HCT116 (cell line): ENCODE measurements around the gene GALNT2. TPM values are rescaled to one million over a fixed set of nuclear protein-coding genes. Genes with fewer than 3 reads are reported as not detected.

Source experiments
- ATAC-seq: fragments of 200-7000 bp; cut with Tn5 transposase; 2 replicates; pipeline ENCODE4 v1.9.1; 2020; ENCODE audit warnings: mild to moderate bottlenecking, moderate library complexity
- BruUV-seq: library from RNA; stranded (reverse); fragments of 400-500 nt; replicated peaks from 2 replicates; lab custom pipeline; 2021; lab: Mats Ljungman, UMichigan
- CTCF ChIA-PET: fragments of 300-600 bp; sonication (Branson Sonifier 250); formaldehyde crosslinking; loops from one replicate; lab custom pipeline; 2021; ENCODE audit warnings: antibody characterized with exemption; lab: Charles Lee
- POLR2A ChIA-PET: fragments of 300-600, 350-600 bp; sonication (Branson Sonifier 250); formaldehyde crosslinking; loops from one replicate; lab custom pipeline; 2021; ENCODE audit warnings: antibody characterized with exemption; lab: Charles Lee
- RAD21 ChIA-PET, 2 experiments: fragments of 300-600 bp; sonication (Branson Sonifier 250); formaldehyde crosslinking; loops; one replicate each; lab custom pipeline; 2023; ENCODE audit warnings: low total read pairs in 2 of 2; ENCODE audit not compliant: uncharacterized antibody in 2 of 2, unreplicated experiment in 2 of 2, low non-redundant PET in 1 of 2; lab: Charles Lee
- DNase-seq: peaks from one replicate; pipeline ENCODE4 v3.0.0-alpha.2; 2010; ENCODE audit warnings: low read depth, low spot score
- H2AFZ ChIP-seq: fragments of 200-600 bp; shearing (Covaris generic), sonication (generic); 2 replicates; pipeline ENCODE4 v1.6.1; 2017; ENCODE audit warnings: low read depth, mixed run types, mixed read lengths, antibody characterized with exemption, low read length; ENCODE audit not compliant: poor library complexity, severe bottlenecking
- H3K27ac ChIP-seq: 2 replicates; pipeline ENCODE4 v1.5.1; 2012; ENCODE audit warnings: low read depth, low read length
- H3K27me3 ChIP-seq: fragments of 200-600 bp; sonication (generic); 2 replicates; pipeline ENCODE4 v1.6.1; 2016; ENCODE audit warnings: mixed run types, low read length, mixed read lengths; ENCODE audit not compliant: insufficient read depth
- H3K36me3 ChIP-seq, 2 experiments: fragments of 200-500 bp in 1 of 2; fragments of 200-600 bp in 1 of 2; sonication (Bioruptor generic) in 1 of 2; sonication (generic) in 1 of 2; 2 replicates each; pipeline versions ENCODE4 v1.5.1 to v1.6.1; 2014 to 2016; ENCODE audit warnings: low read length in 2 of 2, inconsistent platforms in 1 of 2, mixed read lengths in 1 of 2, mixed run types in 1 of 2; ENCODE audit not compliant: insufficient read depth in 2 of 2, control insufficient read depth in 1 of 2
- H3K4me1 ChIP-seq, 2 experiments: fragments of 200-600 bp in 1 of 2; sonication (generic) in 1 of 2; 2 replicates each; pipeline versions ENCODE4 v1.5.1 to v1.6.1; 2012 to 2017; ENCODE audit warnings: low read length in 2 of 2, inconsistent platforms in 1 of 2, mild to moderate bottlenecking in 1 of 2, mixed read lengths in 1 of 2, mixed run types in 1 of 2, moderate library complexity in 1 of 2; ENCODE audit not compliant: insufficient read depth in 2 of 2, control insufficient read depth in 1 of 2
- H3K4me2 ChIP-seq: fragments of 200-600 bp; sonication (generic); 2 replicates; pipeline ENCODE4 v1.6.1; 2017; ENCODE audit warnings: mixed run types, low read length, mixed read lengths
- H3K4me3 ChIP-seq, 2 experiments: fragments of 200-600 bp in 1 of 2; sonication (generic) in 1 of 2; replicated peaks in 1 of 2; 2 replicates each; pipeline ENCODE4 v1.5.1; 2011 to 2016; ENCODE audit warnings: low read length in 2 of 2, control low read depth in 1 of 2, low read depth in 1 of 2, mild to moderate bottlenecking in 1 of 2, mixed read lengths in 1 of 2, mixed run types in 1 of 2
- H3K79me2 ChIP-seq: fragments of 200-600 bp; sonication (generic); 2 replicates; pipeline ENCODE4 v1.6.1; 2017; ENCODE audit warnings: mild to moderate bottlenecking, mixed run types, low read length, moderate library complexity, mixed read lengths; ENCODE audit not compliant: insufficient read depth
- H3K9ac ChIP-seq: fragments of 200-600 bp; sonication (generic); 2 replicates; pipeline ENCODE4 v1.6.1; 2016; ENCODE audit warnings: low read length, mixed read lengths
- H3K9me2 ChIP-seq: fragments of 200-600 bp; sonication (generic), shearing (Covaris generic); 2 replicates; pipeline ENCODE4 v1.6.1; 2017; ENCODE audit warnings: mixed run types, mild to moderate bottlenecking, moderate library complexity; ENCODE audit not compliant: insufficient read depth
- H3K9me3 ChIP-seq, 2 experiments: fragments of 200-500 bp in 1 of 2; fragments of 200-600 bp in 1 of 2; sonication (Bioruptor generic) in 1 of 2; sonication (generic) in 1 of 2; 2 replicates each; pipeline ENCODE4 v1.6.1; 2014 to 2017; ENCODE audit warnings: low read length in 2 of 2, mixed read lengths in 2 of 2, inconsistent platforms in 1 of 2, low read depth in 1 of 2, mild to moderate bottlenecking in 1 of 2, mixed run types in 1 of 2, moderate library complexity in 1 of 2; ENCODE audit not compliant: control insufficient read depth in 1 of 2, insufficient read depth in 1 of 2
- H4K20me1 ChIP-seq: fragments of 200-600 bp; sonication (generic), shearing (Covaris generic); 2 replicates; pipeline ENCODE4 v1.6.1; 2017; ENCODE audit warnings: mixed run types, mild to moderate bottlenecking, moderate library complexity; ENCODE audit not compliant: insufficient read depth
- ATF3 ChIP-seq: IDR thresholded peaks from 2 replicates; pipeline ENCODE4 v1.6.1; 2012
- CEBPB ChIP-seq: IDR thresholded peaks from 2 replicates; pipeline ENCODE4 v1.6.1; 2012; ENCODE audit warnings: low read depth
- CTCF ChIP-seq, 3 experiments: fragments of 200-600 bp in 1 of 3; sonication (generic) in 1 of 3; IDR thresholded peaks in 2 of 3; conservative IDR thresholded peaks in 1 of 3; 2 replicates each; pipeline ENCODE4 v1.5.1; 2012 to 2017; ENCODE audit warnings: low read depth in 2 of 3, low read length in 2 of 3, antibody characterized with exemption in 1 of 3, borderline replicate concordance in 1 of 3, control low read depth in 1 of 3, mild to moderate bottlenecking in 1 of 3, mixed read lengths in 1 of 3, mixed run types in 1 of 3, moderate library complexity in 1 of 3; ENCODE audit not compliant: insufficient read depth in 1 of 3
- ELF1 ChIP-seq: IDR thresholded peaks from 2 replicates; pipeline ENCODE4 v1.6.1; 2012; ENCODE audit warnings: low read depth, borderline replicate concordance
- FOSL1 ChIP-seq: IDR thresholded peaks from 2 replicates; pipeline ENCODE4 v1.6.1; 2012; ENCODE audit warnings: low read depth
- JUND ChIP-seq: IDR thresholded peaks from 2 replicates; pipeline ENCODE4 v1.6.1; 2012
- RAD21 ChIP-seq: IDR thresholded peaks from 2 replicates; pipeline ENCODE4 v1.6.1; 2012; ENCODE audit warnings: low read depth, mild to moderate bottlenecking
- SIN3A ChIP-seq: IDR thresholded peaks from 2 replicates; pipeline ENCODE4 v1.6.1; 2012; ENCODE audit warnings: low read depth
- SP1 ChIP-seq: IDR thresholded peaks from 2 replicates; pipeline ENCODE4 v1.6.1; 2012; ENCODE audit warnings: low read depth
- SRF ChIP-seq: IDR thresholded peaks from 2 replicates; pipeline ENCODE4 v1.6.1; 2012; ENCODE audit warnings: low read depth
- TCF7L2 ChIP-seq: IDR thresholded peaks from 2 replicates; pipeline ENCODE4 v1.7.0; 2011; ENCODE audit warnings: borderline replicate concordance, inconsistent platforms; ENCODE audit not compliant: insufficient read depth, insufficient read length; ENCODE audit errors: extremely low read depth
- YY1 ChIP-seq: IDR thresholded peaks from 2 replicates; pipeline ENCODE4 v1.6.1; 2011; ENCODE audit warnings: low read length, low read depth, moderate library complexity, mild to moderate bottlenecking; ENCODE audit not compliant: insufficient replicate concordance; ENCODE audit errors: extremely low read depth
- intact Hi-C: fragments of 100-400 bp; cut with micrococcal nuclease; formaldehyde crosslinking; loops from 2 replicates; pipeline ENCODE4 v1.10.0; 2022
- total RNA-seq: library from RNA; stranded (reverse); gene quantifications from one replicate; pipeline ENCODE4 v1.2.1, GENCODE V29; 2021; ENCODE audit not compliant: unreplicated experiment
- TF ChIP-seq, protein P1 (sequence below): IDR thresholded peaks from 2 replicates; pipeline ENCODE4 v1.6.1; 2012; ENCODE audit warnings: low read depth

The GALNT2 gene
- total RNA-seq, 1 experiment from 2014 or later = 40.8 TPM

DNA sequence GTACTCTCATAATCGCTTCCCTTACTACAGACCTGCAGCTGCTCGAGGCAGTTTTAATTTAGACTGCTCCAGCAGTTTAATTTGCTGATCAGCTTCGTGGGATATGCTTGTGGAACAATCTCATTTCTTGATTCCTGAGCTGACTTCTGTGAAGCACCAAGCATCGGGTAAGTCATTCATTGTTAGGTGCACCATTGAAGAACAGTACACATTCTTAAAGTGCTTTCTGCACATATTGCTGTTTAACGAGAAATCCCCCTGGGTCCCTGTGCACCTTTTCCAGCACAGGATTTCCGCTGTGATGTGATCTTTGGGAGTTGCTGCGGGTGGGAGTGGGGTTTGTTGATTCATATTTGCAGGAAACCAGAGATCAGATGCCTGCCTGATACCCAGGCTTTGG lies 9.1 kb downstream of the GALNT2 start (continued):
- TF ChIP-seq RAD21 (no peak), CEBPB (no peak)
- TF ChIP-seq, all 23 proteins: peak for 0

- H3K27me3 ChIP-seq = no peaks in the 10 kb centered on the region
- TF ChIP-seq YY1 (no peak), JUND (no peak), CEBPB (no peak)
- TF ChIP-seq, all 23 proteins: peak for 0
- CTCF ChIA-PET = no interaction called here
- no peaks in the 10 kb centered on the region for H3K9me2 ChIP-seq
- H2AFZ ChIP-seq = no peak overlapping the region
- H3K9ac ChIP-seq = no peak overlapping the region
- BruUV-seq = no TSS peak
- H3K4me1 ChIP-seq = no peaks in the 10 kb centered on the region
- ATAC-seq = no peak
- no peak overlapping the region for H3K27ac ChIP-seq
- H4K20me1 ChIP-seq = no peaks in the 10 kb centered on the region
- H3K4me3 ChIP-seq = no peak overlapping the region
- no peaks in the 10 kb centered on the region for H3K36me3 ChIP-seq
- no peak for DNase-seq
- intact Hi-C loops = no loop called here
- POLR2A ChIA-PET = no interaction called here
- H3K4me2 ChIP-seq = no peak overlapping the region
- peaks cover 43% of the 10 kb centered on the region for H3K79me2 ChIP-seq
- H3K9me3 ChIP-seq = no peaks in the 10 kb centered on the region
- RAD21 ChIA-PET = no interaction called here
Observed at GRCh38 chr1:230077011-230077410, 10.0 kb downstream of the GALNT2 start.

DNA sequence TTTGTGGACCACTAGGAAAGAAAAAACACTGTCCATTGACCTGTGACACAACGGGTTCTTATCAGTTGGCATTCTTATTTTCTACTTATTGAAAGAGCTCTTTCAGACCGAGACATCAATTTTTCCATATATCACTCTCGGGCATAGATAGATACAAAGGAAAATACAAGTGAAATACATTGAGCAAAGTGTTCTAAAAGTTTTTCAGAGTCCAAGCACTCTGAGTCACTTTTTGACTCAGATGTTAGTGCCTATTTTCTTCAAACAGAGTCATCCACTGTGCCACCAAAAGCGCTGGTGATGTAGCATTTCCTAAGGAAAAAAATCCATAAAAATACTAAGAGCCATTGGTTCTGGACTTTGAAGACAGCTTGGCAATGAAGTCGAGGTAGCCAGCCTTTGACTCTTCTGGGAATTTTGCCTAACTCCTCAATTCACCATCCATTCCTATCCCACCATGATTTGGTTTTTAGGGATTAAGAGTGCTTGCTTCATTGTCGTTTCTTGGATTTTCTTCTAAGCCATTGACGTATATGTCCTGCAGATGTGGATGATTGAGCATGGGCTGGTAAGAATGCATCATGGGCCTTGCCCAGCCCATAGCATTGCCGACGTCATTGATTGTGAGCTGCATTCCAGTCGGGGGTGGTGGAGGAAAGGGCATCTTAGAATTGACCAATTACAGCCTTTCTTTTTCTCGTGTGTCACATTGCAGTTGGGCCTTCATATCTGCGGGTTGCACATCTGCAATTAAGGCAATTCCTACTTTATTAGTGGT lies 10.6 kb downstream of the GALNT2 start:
- ATAC-seq (no peak), DNase-seq (no peak)
- Histone ChIP-seq H3K9me3 (peaks cover 0 to 2% of the 10 kb centered on the region in 2 experiments; a peak in 1 of 4 replicates), H3K79me2 (peaks cover 42% of the 10 kb centered on the region), H3K4me1 (no peaks in the 10 kb centered on the region), H4K20me1 (no peaks in the 10 kb centered on the region), H2AFZ (no peak overlapping the region), H3K27ac (no peak overlapping the region), H3K9ac (no peak overlapping the region), H3K27me3 (no peaks in the 10 kb centered on the region), H3K9me2 (no peaks in the 10 kb centered on the region), H3K4me2 (no peak overlapping the region), H3K36me3 (no peaks in the 10 kb centered on the region), H3K4me3 (no peak overlapping the region)
- ChIA-PET RAD21 (no interaction called here), POLR2A (no interaction called here), CTCF (no interaction called here)
- intact Hi-C loops = no loop called here
- BruUV-seq = no TSS peak
- TF ChIP-seq CTCF (IDR thresholded peaks at IDR 0.05 in 2 of 3, conservative IDR thresholded peaks at IDR 0.05 in 1 of 3; ENCODE audit: borderline replicate concordance in 1 of 3, insufficient read depth in 1 of 3, low read depth in 2 of 3, low read length in 2 of 3) (no peak), FOSL1 (no peak), SP1 (no peak), SIN3A (no peak), ATF3 (no peak), SRF (no peak), TCF7L2 (no peak), ELF1 (no peak)
- TF ChIP-seq, protein P1, sequence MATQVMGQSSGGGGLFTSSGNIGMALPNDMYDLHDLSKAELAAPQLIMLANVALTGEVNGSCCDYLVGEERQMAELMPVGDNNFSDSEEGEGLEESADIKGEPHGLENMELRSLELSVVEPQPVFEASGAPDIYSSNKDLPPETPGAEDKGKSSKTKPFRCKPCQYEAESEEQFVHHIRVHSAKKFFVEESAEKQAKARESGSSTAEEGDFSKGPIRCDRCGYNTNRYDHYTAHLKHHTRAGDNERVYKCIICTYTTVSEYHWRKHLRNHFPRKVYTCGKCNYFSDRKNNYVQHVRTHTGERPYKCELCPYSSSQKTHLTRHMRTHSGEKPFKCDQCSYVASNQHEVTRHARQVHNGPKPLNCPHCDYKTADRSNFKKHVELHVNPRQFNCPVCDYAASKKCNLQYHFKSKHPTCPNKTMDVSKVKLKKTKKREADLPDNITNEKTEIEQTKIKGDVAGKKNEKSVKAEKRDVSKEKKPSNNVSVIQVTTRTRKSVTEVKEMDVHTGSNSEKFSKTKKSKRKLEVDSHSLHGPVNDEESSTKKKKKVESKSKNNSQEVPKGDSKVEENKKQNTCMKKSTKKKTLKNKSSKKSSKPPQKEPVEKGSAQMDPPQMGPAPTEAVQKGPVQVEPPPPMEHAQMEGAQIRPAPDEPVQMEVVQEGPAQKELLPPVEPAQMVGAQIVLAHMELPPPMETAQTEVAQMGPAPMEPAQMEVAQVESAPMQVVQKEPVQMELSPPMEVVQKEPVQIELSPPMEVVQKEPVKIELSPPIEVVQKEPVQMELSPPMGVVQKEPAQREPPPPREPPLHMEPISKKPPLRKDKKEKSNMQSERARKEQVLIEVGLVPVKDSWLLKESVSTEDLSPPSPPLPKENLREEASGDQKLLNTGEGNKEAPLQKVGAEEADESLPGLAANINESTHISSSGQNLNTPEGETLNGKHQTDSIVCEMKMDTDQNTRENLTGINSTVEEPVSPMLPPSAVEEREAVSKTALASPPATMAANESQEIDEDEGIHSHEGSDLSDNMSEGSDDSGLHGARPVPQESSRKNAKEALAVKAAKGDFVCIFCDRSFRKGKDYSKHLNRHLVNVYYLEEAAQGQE = no peak
